ENCODE data around the gene GRK5.

GRK5 gene

DNA sequence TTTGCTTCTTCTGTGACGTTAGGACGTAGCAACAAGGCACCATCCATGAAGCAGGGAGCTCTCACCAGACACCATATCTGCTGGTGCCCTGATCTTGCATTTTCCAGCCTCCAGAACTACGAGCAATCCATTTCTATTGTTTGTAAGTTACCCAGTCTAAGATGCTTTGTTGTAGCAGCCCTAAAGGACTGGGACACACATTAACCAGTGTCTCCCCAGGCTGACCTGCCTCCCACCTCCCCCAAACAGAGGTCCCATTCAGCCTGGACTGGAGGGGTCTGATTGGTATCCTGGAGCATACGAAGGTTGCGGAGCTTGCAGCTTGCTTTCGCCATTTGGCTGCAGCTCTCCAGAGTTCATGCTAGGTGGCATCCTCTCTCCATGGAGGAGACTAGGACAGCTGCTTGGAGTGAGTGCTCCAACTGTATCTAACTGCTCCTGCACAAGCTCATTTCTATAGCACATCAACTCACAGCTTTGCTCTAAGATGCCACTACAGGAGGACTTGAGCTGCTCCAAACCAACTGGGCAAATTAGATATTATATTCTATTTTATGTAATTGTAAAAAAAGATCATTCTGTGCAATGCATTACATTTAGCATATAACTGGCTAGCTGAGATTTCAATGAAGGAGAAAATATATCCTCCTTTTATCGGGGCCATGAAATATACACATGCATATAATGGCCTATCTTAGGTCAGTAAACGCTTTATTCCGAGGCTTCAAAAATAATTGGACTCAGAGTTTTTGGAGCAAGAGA lies 8.0 kb upstream of the GRK5 start:
- DNase-seq, result peak; percentile 32

DNA sequence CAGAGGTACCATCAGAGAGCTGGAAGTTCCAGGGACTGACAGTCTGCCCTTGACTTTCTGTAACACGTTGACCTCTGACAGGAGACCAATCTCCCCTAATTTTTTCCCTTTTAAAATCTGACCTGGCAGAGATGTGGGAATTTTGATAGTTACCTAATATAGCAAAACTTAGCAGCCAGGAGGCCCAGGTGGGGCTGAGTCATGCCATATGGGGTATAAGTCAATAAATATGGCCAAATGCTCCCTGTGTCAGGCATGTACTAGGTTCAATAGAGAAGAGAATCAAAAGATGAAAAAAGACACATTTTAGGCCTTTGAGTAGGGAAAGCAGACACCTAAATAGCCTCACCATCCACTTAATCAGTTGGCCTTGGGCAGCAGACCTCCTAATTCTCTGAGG lies 6.1 kb upstream of the GRK5 start:
- DNase-seq, result no peak

DNA sequence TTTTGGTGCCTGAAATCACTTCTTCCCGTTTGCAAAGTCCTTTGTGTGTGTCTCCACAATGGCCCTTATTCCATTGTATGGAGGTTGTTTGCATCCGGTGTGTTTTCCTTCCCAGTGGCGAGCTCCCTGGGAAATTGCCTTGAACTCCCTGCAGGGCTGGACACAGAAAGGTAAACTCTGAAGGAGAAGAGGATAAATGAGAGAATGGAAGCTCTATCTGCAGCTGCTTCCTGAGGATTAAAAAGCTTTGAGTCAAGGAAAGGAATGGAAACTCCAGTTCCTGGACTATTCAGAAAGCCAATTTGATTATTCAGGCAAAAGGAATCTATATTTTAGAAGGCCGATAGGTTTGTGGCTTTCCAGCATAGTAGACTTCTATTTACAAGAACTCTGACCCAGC lies 4.4 kb upstream of the GRK5 start:
- DNase-seq, result no peak

DNA sequence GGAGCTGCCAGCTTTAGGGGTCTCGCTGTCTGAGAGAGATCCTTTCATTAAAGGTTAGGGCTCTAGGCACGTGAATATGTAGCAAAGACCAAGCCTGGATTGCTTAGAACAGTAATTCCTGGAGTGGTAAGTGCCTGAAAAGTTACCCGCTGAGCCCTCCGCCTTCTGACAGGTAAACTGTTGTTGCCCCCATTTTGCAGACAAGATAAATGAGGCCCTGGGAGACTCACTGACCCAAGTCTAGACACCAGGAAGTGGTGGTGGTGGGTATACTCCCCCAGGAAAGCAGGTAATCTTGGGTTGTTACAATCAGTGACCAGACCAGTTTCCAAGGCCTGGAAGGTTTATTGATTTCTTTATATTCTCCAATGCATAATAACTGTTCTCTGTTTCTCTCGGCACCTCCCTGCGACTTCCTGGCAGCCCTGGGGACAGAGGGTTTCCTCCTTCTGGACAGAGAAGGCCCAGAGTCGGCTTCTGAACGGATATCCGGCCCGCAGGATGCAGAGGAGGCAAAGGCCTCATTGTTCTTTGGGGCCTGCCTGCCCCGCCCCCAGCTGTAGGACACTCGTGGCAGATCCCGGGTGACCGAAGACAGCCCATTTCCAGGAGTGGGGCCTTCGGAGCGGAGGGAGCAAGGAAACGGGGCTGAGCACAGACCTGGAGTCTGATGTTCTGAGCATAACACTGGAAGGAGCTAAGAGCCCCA lies 1.3 kb upstream of the GRK5 start:
- DNase-seq, result no peak

DNA sequence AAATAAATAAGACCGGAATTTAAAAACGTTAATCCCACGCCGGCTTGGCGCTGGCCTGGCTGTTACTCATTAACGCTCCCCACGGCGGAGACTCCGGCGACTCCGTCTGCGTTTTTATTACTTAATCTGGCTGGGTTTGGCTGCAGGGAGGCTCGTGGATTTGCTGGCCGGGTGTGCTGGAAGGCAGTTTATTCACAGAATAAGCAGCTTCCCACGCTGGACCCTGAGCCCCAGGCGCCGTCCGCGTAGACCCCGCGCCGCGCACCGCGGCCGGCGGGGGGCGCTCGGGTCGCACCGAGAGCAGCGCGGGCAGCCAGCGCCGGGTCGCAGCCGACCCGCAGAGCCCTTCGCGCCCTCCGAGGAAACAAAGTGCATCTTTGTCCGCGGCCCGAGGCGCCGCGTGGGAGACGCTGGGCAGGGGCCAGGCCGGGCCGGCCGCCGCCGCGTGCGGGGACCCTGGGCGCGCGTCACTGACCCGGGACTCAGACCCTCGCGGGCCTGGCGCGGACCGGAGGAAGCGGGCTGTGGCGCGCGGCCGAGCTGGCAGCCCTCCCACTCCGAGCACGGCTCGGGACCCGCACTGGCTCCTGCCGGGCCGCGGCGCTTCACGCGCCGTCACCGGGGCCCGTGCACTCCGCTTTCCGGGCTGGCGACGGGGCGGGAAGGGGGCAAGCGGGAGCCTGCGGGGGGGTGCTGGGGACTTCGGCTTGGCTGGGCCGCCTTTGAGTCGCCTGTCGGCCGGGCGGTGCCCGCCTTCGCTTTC lies 587 bp upstream of the GRK5 start:
- DNase-seq, result peak; percentile 41

DNA sequence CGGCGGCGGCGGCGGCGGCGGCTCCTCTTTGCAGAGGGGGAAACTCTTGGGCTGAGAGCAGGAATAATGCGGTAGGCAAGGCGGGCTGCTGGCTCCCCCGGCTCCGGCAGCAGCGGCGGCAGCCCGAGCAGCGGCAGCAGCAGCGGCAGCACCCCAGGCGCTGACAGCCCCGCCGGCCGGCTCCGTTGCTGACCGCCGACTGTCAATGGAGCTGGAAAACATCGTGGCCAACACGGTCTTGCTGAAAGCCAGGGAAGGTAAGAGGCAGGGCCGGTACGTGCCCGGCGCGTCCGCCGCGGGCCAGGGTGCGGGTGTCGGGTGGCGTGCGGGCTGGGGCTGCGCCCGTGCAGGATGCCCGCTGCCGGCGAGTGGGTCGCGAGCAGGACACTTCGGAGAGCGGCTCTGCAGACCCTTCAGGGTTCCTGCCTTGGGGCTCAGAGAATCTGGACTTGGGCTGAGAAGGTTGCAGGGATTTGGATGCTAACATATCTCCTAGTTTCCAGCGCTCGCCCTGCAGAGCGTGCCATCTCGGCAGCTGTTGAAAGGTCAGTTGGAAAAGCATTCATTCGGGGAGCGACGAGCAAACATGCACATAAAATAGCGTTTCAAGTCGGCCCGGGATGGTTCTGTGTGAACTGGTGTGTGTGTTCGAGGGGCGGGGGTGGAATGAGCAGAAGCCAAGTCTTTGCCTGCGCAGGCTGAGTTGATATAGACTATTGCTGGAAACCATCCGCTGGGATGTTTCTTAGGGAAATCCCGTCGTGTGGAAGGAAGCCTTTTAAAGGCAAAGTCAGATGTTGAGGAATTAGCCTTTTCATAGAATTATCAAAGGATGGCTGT lies 562 bp downstream of the GRK5 start:
- DNase-seq, result no peak

DNA sequence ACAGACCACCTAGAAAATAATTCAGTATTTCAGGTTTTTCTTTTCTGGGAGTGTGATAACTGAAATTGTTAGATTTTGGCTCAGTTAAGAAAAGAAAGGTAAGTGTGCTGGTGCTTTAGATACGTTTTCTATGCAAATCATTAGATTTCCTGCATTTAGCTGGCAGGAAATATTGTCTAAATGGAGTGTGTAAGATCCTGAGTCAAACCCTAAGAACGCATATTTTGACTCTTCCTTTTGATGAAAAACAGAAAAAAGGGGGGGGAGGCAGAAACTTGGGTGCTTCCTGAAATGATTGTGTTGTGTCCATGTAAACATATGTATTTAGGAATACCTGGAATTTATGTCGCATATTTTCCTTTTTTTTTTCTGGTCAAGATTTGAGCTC lies 1.2 kb downstream of the GRK5 start:
- no peak for DNase-seq

DNA sequence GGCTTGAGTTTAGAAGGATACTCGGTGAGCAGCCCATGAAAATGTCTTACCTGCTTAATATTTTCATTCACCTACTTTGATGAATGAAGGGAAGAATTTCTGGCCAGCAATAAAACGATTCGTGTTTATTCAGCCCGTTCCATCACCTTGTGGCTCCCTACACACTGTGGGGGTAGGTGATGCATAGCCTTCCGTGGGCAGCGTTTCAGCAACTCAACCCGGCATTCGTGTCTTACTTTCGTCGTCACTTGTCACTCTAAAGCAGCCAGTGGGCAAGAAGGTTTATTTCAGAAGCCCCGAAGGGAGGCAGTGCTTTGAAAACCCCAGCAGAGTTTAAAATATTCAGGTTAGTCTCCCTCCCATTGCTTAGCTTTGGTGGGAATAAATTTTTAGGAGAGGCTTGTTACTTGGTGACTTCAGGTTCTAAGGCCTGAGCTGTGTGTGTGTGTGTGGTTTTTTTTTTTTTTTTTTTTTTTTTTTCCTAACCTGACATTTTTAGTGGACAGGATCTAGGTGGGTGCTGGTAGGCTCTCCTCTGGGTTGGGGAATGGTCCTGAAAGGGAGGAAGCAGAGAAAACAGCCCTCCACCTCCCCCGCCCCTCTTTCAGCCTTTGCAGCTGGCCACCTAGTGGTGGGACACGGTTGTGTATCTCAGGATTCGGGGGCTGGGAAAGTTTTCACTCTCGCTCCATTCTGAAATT lies 1.8 kb downstream of the GRK5 start:
- DNase-seq, result no peak

DNA sequence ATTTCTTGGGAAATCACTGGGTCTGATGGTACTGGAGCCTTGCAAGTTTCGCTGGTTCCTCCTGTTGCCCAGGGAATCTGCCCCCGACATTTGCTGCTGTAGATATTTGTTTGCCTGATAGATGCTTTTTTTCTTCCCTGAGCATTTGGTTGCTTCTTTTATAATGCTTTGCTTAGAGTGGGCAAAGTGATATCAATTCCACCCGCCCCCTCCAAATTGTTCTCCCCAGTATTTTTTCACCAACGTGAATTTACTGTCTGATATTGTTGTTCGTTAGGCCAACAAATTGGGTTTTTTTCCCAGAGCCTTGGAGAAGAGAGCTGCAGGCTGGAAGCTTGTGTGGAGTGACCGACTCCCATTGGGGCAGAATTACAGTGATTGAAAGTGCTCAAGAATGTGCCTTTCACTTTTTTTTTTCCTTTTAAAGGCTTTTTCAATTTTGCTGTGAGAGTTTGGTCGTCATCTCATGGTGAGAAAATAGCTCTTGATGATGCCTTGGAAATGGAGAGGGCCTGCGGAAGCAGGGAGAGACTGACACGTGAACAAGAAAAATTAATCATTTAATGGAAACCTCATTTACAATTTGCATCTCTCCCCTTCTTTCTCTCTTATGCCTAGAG lies 2.5 kb downstream of the GRK5 start:
- no peak for DNase-seq

DNA sequence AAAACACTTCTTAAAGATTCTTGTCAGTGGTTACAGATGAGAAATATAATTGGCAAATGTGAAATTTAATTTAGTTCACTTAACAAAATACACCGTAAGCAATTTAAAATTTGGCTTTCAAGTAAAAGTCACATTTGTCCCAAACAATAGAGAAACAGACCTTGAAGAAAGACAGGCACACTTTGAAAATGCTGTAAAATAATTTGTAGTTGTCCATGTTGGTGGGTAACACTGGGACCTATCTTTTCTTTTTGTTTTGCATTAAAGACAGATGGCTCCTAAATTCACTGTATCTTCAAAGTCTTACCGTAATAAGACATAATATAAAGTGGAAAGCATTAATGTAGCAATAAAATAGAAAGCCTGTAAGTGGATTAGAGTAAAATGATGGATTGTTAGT lies 3.3 kb downstream of the GRK5 start:
- no peak for DNase-seq

DNA sequence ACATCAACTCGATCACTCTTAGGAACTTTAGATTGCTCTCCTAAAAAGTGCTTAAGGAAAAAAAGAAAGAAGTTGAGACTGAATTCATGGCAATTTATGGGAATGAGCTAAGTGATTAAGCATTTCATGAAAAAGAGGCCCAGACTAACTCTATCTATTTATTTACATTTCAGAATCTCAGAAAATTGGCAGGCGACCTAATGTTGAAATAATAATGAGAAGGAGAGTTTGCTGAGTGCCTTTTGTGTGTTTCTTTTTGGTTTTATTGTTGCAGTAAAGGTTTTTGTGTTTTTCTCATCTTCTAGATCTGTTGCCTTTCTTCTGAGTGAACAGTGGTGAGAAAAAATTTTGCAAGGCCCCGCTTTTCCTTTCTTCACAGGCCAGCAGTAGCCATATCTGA lies 3.8 kb downstream of the GRK5 start:
- DNase-seq, result no peak

DNA sequence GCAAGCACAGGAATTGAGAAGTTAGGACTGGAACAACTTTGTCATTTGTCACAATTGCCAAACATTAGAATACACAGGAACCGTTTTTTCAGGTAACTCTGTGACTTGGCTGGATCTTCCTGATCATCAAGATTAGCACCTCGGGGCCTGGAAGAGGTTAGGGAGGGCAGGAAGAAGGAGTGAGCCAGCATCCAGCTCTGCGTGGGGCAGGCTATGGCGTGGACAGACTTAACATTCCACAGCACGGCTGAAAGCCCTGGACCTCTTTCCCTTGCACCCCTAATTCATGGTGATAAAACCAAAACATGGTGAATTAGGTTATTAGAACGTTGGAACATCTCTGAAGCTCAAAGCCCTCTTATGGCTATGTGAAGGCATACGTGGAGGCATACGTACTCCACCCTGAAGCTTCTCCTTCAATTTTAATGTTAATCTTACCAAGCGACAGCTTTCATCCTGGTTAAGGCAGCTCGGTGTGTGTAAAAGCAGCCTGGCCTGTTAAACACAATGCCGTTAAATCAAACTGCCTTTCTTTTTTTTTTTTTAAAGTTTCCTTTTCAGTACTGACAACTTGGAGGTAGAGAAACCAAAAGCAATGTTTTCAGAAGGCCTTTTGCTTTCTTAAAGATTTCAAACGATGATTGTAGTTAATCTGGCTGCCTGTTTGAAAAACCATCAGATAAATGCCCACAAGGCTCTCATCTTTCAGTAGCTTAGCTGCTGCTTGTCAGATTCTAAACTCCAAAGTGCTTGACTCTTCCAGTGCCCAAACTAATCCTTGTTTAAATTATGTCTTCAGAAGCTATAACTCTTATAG lies 4.5 kb downstream of the GRK5 start:
- DNase-seq, result no peak

DNA sequence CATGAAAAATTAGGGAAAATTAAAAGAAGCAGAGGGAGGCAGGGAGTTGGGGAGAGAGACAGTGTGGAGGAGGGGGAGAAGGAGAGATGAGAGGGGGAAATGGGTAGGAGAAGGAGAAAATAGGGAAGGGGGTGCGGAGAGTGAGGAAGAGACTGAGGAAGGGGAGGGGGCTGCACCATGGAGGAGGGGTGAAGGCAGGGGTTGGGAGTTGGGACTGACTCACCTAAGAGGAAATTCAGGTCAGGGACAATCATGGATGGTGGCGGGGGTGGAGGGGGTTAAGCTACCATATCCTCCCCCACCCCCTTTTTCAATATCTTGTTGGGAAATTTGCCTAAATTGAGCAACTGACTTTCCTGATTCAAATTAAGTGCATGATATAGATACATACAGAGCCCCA lies 8.0 kb downstream of the GRK5 start:
- no peak for DNase-seq

DNA sequence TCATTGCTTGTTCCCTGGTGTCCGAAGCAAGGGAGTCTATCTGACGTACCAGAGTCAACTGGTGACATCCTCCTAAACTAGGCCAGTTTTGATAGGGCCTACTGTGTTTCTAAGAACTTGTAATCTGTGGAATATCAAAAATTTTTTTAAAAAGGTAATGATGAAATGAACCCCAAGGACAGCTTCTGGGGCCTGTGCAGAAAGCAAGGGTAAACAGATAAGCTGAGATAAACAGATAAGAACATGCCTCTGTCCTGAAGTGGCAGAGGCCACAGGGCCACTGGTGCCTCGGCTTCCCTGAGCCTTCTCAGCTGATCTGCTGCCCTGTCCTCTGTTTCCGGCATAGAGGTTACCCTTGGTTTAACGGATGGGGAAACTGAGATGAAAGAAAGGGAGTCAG lies 8.8 kb downstream of the GRK5 start:
- DNase-seq, result no peak

DNA sequence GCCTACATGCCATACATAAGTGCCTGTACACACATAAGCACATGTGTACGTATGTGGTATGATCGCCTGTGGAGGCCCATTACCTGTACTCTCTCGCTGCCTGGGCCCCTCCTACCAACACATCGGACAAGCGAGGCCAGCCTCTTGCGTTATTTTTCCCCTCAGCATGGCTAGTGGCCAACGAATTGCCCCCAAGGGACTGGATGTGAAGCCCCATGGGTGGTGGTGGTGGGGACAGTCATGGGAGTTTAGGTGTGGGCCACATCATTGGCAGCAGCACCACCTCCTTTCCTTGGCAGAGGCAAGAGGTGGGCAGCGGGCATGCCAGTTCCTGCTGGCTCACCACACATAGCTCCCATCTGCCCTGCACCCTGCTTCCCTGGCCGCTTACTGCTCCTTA lies 10.0 kb downstream of the GRK5 start:
- no peak for DNase-seq

DNA sequence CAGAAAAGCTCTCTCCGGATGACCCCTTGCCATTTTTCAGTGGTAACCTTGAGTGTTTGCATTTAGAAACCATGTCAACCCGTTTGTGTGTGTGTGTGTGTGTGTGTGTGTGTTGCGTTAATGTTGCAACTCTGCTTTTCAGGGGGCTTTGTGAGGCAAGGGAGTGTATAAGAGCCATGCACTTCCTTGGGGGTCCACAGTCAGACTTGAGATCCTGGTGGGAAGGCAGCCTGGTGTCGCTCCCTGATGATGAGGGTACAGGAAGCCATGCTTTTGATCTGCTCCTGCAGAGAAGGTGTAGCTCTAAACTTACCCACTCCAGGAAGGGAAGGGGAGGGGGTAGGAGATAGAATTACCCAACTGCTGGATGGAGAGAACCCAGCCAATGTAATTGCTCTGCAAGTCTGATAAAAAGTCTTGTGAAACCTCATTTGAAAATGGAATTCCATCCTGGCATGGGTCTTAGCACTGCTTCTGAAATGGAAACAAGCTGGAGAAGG lies 10.7 kb downstream of the GRK5 start:
- no peak for DNase-seq

DNA sequence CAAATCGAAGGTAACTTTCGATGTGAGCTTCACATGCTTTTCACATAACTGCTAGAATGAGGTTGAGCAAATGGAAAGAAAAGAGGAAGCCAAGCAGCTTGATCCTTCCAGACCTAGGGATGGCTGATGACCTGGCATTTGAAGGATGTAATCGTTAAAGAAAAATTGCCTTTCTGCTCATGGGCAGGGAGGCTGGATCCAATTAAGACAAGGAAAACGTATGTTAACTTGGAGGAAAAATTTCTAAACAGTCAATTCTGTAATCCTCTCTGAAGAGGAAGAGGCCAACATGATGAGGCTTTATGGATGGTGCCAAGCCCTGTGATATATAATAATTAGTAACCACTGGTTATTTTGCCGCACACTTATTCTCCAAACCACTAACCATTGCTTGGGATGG lies 12.5 kb downstream of the GRK5 start:
- no peak for DNase-seq

DNA sequence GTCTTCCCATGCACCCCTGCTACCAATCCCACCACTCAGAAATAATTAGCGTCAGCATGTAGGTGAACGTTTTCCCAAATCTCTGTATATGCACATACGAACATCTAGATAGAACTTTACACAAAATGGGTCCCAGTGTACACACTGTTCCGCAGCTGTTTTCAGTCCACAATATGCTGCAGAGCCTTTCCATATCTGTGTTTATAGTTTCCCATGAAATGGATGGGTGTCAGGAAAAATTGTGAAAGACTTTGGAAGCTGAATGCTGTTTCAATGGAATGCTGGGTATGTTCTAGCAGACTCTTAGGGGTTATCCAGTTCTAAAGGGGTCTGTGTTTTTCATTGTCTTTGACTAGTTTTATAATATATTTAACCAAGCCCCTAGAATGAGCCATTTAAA lies 13.8 kb downstream of the GRK5 start:
- no peak for DNase-seq

DNA sequence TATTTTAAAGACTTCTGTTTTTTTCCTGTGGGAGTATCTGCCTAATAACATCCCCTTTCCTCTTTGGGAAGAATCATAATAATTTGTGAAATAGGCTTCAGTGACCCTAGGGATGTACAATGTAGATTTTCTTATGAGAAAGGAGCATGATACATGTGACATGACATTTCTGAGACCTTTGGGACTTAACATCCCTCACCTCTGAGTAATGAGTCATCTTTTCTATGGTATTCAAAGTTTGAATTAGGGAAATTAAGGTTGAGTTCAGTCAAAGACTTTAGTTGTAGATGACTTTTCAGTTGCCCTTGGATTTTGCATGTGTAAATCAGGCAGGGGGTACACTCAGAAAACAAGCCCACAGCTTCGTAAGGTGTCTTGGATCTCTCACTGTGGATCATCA lies 14.3 kb downstream of the GRK5 start:
- no peak for DNase-seq

DNA sequence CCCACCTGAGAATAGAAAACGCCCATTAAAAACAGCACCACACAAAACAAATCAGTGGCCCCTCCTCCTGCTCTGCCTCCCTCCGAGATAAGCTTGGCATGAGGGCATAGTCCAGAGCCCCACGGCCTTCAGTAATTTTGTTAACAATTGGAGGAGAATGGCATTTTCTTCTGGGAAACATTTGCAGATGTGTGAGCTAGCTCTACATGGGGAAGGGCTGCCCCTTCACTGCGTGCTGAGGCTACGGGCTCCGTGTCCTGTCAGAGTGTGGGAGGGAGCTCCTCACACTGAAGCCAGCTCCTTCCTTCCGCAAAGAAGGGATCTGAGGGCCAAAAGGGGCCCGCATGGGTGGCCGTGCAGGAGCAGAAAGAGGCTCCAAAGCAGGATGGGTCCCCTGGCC lies 15.2 kb downstream of the GRK5 start:
- DNase-seq, result no peak

DNA sequence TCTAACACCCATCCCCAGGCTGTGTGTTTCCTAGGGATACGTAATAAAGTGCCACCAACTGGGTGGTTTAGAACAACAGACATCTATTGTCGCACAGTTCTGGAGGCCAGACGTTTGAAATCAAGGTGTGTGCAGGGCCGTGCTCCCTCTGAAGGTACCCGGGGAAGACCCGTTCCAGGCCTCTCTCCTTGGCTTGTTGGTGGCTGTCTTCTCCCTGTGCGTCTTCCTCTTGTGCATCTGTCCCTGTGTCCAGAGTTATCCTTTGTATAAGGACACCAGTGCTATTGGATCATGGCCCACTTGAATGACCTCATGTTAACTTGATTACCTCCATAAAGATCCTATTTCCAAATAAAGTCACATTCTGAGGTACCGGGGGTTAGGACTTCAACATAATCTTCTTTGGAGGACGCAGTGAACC lies 15.6 kb downstream of the GRK5 start:
- no peak for DNase-seq
